ENCODE results near the gene PIM1.
"Not testable (repeated sequence)": the region's sequence is repeated elsewhere in the genome, so short reads cannot be mapped to it uniquely, and the experiment has no call there.

The PIM1 gene

DNA sequence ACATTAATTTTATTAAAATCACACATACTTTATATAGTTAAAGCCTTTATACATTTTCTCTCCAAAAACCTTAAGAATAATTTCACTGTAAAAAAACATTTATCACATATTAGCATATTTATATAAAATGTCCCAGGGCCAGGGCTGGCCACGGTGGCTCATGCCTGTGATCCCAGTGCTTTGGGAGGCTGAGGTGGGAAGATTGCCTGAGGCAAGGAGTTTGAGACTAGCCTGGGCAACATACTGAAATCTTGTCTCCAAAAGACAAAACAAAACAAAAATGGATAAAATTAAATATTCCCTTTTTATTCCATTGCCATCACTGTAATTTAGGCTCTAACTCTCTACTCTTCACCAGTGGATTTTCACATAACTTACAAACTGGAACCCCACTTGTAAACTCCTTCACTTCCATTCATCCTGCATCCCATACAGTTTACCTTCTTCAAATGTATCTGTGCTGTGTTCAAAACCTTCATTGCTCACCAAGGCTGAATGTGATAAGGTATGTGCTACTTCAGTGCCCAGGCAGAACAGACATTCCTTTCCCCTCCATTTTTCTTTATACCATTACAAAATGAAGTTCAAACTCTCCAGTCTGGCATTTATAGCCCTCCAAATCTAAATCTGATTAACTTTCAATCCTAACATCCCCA lies 42.9 kb upstream of the PIM1 start:
- Histone ChIP-seq H3K9ac (ENCODE audit: low read length) (no peak overlapping the region), H2AFZ (ENCODE audit: low read length) (no peak overlapping the region), H3K4me1 (ENCODE audit: low read length) (no peaks in the 10 kb centered on the region)

DNA sequence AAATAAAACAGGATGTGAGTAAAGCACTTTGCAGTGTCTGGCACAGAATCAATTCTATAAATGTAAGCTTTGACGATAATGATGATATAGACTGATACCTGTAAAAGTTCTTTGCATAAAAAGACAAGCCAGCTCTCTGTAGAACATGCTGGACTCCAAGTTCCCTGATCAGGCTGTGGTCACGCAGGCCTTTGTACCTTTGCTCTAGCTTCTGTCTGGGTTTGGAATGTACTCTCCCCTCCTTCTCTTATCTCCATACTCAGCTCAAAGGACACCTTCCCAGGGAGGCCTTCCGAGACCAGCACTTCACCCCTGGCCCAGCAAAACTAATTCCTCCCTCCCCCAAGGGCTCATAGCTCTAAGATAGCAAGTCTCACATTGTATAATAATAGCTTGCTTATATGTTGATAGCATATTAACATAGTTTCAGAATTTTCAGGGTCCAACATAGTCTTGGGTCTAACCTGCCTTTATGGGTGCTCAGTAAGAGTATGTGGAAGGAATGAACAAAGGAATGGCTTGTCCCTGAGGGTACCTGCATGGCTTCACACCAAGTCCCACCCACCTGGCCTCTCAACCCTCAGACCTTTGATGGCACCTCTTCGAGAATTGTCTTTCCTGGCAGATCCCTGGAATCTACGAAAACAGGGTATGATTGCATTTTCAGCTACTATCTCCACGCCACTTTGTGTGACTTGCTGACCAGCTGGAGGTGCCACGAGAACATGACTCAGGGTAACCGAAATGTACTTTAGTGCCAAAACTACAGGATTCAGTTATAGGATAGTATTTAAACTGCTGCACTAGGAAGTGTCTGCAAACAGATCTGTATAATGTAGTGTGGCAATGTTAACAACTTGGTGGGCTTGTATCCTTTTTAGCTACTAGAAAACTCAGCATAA lies 41.7 kb upstream of the PIM1 start:
- Histone ChIP-seq H3K27ac (ENCODE audit: low read length) (no peak overlapping the region), H3F3A (ENCODE audit: insufficient read depth, low read length) (no peaks in the 10 kb centered on the region)
- TF ChIP-seq EZH2 (optimal IDR thresholded peaks at IDR 0.05; ENCODE audit: low read depth, low read length) (no peak), EZH2phosphoT487 (IDR thresholded peaks at IDR 0.05; ENCODE audit: low read length) (no peak), CTCF (IDR thresholded peaks at IDR 0.05; ENCODE audit: low read length) (no peak)

More for the DNA sequence above, 42.9 kb upstream of the PIM1 start:
- no peak overlapping the region for H3K4me3 ChIP-seq (ENCODE audit: low read length)
- no peaks in the 10 kb centered on the region for H3K9me2 ChIP-seq (replicated peaks; ENCODE audit: insufficient read depth, low read length)
- H3F3A ChIP-seq (ENCODE audit: insufficient read depth, low read length): no peaks in the 10 kb centered on the region
- no peak overlapping the region for H3K4me2 ChIP-seq (ENCODE audit: low read depth, low read length)
- H3K9me3 ChIP-seq (replicated peaks; ENCODE audit: insufficient read depth, low read length): no peaks in the 10 kb centered on the region
- no peaks in the 10 kb centered on the region for H3K79me2 ChIP-seq (ENCODE audit: low read length)
- H3K36me3 ChIP-seq (replicated peaks; ENCODE audit: insufficient read depth, low read length): no peaks in the 10 kb centered on the region
- H4K20me1 ChIP-seq (ENCODE audit: insufficient read depth, low read length): no peaks in the 10 kb centered on the region
- H3K27ac ChIP-seq (ENCODE audit: low read length): no peak overlapping the region
- H3K27me3 ChIP-seq (replicated peaks; ENCODE audit: insufficient read depth, low read length): no peaks in the 10 kb centered on the region
- TF ChIP-seq EZH2 (optimal IDR thresholded peaks at IDR 0.05; ENCODE audit: low read depth, low read length) (no peak), CTCF (IDR thresholded peaks at IDR 0.05; ENCODE audit: low read length) (no peak), EZH2phosphoT487 (IDR thresholded peaks at IDR 0.05; ENCODE audit: low read length) (no peak)
- DNase-seq: no peak

DNA sequence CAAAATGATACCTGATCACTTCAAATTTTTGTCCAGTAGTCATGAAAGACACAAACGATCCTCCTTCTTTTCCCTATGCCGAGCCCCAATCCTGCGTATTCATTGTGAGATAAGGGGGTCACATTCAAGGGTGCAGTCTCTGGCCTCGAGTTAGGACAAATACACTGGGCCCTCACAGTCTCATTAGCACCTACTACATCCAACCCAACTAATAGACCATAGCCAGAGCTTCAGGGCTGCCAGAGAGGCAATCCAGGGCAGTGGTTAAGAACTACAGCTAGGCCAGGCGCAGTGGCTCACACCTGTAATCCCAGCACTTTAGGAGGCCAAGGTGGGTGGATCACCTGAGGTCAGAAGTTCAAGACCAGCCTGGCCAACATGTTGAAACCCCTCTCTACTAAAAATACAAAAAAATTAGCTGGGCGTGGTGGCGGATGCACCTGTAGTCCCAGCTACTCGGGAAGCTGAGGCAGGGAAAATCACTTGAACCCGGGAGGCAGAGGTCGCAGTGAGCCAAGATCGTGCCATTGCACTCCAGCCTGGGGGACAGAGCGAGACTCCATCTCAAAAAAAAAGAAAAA lies 41.0 kb upstream of the PIM1 start:
- not testable (repeated sequence) for H3K79me2 ChIP-seq (ENCODE audit: low read length); H3K27me3 ChIP-seq (replicated peaks; ENCODE audit: insufficient read depth, low read length); H4K20me1 ChIP-seq (ENCODE audit: insufficient read depth, low read length); H3K4me1 ChIP-seq (ENCODE audit: low read length); H3K27ac ChIP-seq (ENCODE audit: low read length); H3K36me3 ChIP-seq (replicated peaks; ENCODE audit: insufficient read depth, low read length); H3K9me2 ChIP-seq (replicated peaks; ENCODE audit: insufficient read depth, low read length); H3K4me3 ChIP-seq (ENCODE audit: low read length); H3F3A ChIP-seq (ENCODE audit: insufficient read depth, low read length); H2AFZ ChIP-seq (ENCODE audit: low read length); H3K4me2 ChIP-seq (ENCODE audit: low read depth, low read length); DNase-seq; H3K9me3 ChIP-seq (replicated peaks; ENCODE audit: insufficient read depth, low read length); H3K9ac ChIP-seq (ENCODE audit: low read length)

More for the DNA sequence above, 41.7 kb upstream of the PIM1 start:
- Histone ChIP-seq H3K9me3 (replicated peaks; ENCODE audit: insufficient read depth, low read length) (no peaks in the 10 kb centered on the region), H3K79me2 (ENCODE audit: low read length) (no peaks in the 10 kb centered on the region), H3K27me3 (replicated peaks; ENCODE audit: insufficient read depth, low read length) (no peaks in the 10 kb centered on the region), H3K4me1 (ENCODE audit: low read length) (no peaks in the 10 kb centered on the region), H4K20me1 (ENCODE audit: insufficient read depth, low read length) (no peaks in the 10 kb centered on the region), H3K4me3 (ENCODE audit: low read length) (no peak overlapping the region), H3K4me2 (ENCODE audit: low read depth, low read length) (no peak overlapping the region), H3K9ac (ENCODE audit: low read length) (no peak overlapping the region), H3K9me2 (replicated peaks; ENCODE audit: insufficient read depth, low read length) (no peaks in the 10 kb centered on the region), H2AFZ (ENCODE audit: low read length) (no peak overlapping the region), H3K36me3 (replicated peaks; ENCODE audit: insufficient read depth, low read length) (no peaks in the 10 kb centered on the region)
- DNase-seq: no peak

All from MM.1S (cell line).